Nephron progenitor cell (in vitro differentiated cells): ENCODE measurements around the gene GPR139.
A peak's percentile ranks its signal among the peaks of the same experiment; 100 is the strongest.

Experiments used
- DNase-seq: peaks from one replicate; pipeline ENCODE4 v3.0.0; 2021
- H3K27ac Mint-ChIP-seq: 2 replicates; pipeline ENCODE4 v1.8.0; 2021; ENCODE audit warnings: mild to moderate bottlenecking, moderate library complexity, mixed read lengths
- H3K27me3 Mint-ChIP-seq: 2 replicates; pipeline ENCODE4 v1.8.0; 2021; ENCODE audit warnings: mild to moderate bottlenecking, low read depth, mixed read lengths; ENCODE audit not compliant: poor library complexity
- H3K36me3 Mint-ChIP-seq: 2 replicates; pipeline ENCODE4 v1.8.0; 2021; ENCODE audit warnings: low read depth, mixed read lengths
- H3K4me1 Mint-ChIP-seq: 2 replicates; pipeline ENCODE4 v1.8.0; 2021; ENCODE audit warnings: mixed read lengths
- H3K4me3 Mint-ChIP-seq: 2 replicates; pipeline ENCODE4 v1.8.0; 2021; ENCODE audit warnings: mild to moderate bottlenecking, moderate library complexity, mixed read lengths
- H3K9me3 Mint-ChIP-seq: 2 replicates; pipeline ENCODE4 v1.8.0; 2021; ENCODE audit warnings: mild to moderate bottlenecking, moderate library complexity, mixed read lengths
- TF ChIP-seq, protein P1 (sequence below): fragments of 200-600 bp; sonication (generic); IDR thresholded peaks from 2 replicates; pipeline ENCODE4 v1.5.0; 2021; ENCODE audit warnings: antibody characterized with exemption

Gene GPR139

DNA sequence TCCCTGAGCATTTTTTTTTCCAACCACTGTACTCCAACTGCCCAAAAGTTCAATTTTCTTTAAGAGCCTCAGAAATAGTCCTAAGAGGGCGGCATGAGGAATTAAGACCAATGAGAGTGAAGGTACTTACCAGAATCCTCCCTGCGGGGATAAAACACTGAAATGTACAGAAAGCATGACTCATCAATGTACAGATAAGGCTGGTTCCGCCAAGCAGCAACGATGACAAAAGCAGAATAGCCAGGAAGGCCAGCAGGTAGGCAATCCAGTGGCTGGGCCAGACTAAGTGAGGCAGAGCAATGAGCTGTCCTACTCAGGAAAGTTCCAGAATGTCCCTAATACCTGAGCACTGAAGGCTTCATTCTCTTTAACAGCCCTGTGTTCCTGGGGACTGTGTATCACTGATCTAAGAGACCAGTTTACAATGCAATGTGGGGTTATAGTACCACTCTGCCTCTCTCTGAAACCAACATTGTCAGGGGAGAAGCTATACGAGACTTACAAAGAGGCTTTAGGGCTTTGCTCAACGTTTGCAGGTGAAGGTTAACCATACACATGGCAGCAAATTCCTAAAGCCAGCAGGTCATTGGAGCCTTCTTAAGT is 11.0 kb upstream of the GPR139 start:
- H3K36me3 Mint-ChIP-seq: no peaks in the 10 kb centered on the region
- H3K4me3 Mint-ChIP-seq: no peak overlapping the region
- no peak overlapping the region for H3K27ac Mint-ChIP-seq
- H3K4me1 Mint-ChIP-seq: no peaks in the 10 kb centered on the region
- TF ChIP-seq, protein P1, sequence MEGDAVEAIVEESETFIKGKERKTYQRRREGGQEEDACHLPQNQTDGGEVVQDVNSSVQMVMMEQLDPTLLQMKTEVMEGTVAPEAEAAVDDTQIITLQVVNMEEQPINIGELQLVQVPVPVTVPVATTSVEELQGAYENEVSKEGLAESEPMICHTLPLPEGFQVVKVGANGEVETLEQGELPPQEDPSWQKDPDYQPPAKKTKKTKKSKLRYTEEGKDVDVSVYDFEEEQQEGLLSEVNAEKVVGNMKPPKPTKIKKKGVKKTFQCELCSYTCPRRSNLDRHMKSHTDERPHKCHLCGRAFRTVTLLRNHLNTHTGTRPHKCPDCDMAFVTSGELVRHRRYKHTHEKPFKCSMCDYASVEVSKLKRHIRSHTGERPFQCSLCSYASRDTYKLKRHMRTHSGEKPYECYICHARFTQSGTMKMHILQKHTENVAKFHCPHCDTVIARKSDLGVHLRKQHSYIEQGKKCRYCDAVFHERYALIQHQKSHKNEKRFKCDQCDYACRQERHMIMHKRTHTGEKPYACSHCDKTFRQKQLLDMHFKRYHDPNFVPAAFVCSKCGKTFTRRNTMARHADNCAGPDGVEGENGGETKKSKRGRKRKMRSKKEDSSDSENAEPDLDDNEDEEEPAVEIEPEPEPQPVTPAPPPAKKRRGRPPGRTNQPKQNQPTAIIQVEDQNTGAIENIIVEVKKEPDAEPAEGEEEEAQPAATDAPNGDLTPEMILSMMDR: no peak
- no peak for DNase-seq
- H3K9me3 Mint-ChIP-seq: no peaks in the 10 kb centered on the region
- H3K27me3 Mint-ChIP-seq: peaks cover 13% of the 10 kb centered on the region

DNA sequence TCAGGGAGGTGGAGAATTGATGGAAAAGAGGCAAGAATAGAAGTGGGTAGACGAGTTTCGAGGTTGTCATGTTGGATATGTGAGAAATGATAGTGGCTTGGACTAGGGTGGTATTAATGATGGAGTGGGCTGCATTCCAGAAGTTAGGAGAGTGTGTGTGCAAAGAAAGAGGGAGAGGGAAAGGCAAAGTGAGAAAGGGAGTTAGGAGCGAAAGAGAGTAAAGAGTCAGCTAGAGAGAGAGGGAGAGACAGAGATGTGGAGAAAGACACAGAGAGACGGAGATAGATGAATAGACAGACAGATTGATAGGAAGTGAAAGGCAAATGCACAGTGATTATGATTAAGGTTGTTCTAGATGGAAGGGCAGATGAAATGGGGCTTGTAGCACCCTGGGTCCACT is 5.4 kb upstream of the GPR139 start:
- Mint-ChIP-seq H3K4me3 (no peak overlapping the region), H3K4me1 (no peaks in the 10 kb centered on the region), H3K36me3 (no peaks in the 10 kb centered on the region), H3K27me3 (peaks cover 38% of the 10 kb centered on the region), H3K27ac (no peak overlapping the region), H3K9me3 (no peaks in the 10 kb centered on the region)
- TF ChIP-seq, protein P1: no peak
- DNase-seq: no peak

GRCh38 chr16:20075243-20075642 is 1.6 kb upstream of the GPR139 start:
- H3K27ac Mint-ChIP-seq: no peak overlapping the region
- no peaks in the 10 kb centered on the region for H3K36me3 Mint-ChIP-seq
- H3K4me1 Mint-ChIP-seq: peaks cover 11% of the 10 kb centered on the region
- no peaks in the 10 kb centered on the region for H3K9me3 Mint-ChIP-seq
- no peak for DNase-seq
- H3K27me3 Mint-ChIP-seq: peaks cover 73% of the 10 kb centered on the region
- TF ChIP-seq, protein P1: no peak
- no peak overlapping the region for H3K4me3 Mint-ChIP-seq

DNA sequence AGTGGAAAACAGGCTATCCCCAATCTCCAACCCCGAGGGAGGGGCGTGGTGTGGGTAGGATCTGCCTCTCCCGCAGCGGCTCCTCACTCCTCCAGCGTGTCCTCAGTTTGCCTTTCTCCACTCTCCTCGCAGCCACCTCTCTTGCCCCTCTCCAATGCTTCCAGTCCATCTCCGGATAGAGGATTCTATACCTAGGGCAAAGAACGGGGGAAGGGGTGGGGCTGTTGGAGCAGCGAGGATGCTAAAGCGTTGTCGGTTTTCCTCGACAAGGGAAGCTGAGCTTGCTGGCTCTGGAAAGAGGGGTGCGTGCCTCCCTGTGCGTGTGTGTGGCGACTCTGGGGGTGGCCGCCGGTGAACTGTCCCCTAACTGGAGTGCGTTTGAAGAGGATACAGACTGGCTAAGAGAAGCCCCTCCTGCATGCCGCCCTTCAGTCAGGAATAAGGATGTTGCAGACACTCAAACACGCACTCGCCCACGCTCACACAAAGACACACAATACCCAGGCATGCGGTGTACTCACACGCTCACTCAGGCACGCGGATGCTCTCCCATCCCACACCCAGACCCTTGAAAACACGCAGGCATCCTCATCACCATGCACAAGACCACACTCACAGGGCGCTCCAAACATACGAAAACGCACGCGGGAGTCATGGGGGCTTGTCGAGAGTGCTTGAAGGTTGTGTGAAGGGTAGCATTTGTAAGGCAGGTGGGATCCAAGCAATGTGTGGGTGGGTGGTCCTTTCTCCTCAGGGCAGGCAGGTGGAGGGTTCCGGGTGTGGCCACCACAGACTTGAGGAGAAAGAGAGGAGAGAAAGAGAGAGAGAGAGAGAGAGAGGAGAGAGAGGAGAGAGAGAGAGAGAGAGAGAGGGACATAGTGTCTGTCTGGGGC is 655 bp upstream of the GPR139 start:
- peaks cover 76% of the 10 kb centered on the region for H3K27me3 Mint-ChIP-seq
- no peak for DNase-seq
- H3K9me3 Mint-ChIP-seq: peaks cover 3% of the 10 kb centered on the region
- H3K36me3 Mint-ChIP-seq: no peaks in the 10 kb centered on the region
- H3K4me1 Mint-ChIP-seq: peaks cover 11% of the 10 kb centered on the region
- H3K27ac Mint-ChIP-seq: no peak overlapping the region
- TF ChIP-seq, protein P1: no peak
- H3K4me3 Mint-ChIP-seq: peak overlapping the region; percentile 77

- TF ChIP-seq, protein P1: no peak
- Mint-ChIP-seq H3K4me1 (peaks cover 11% of the 10 kb centered on the region), H3K27ac (no peak overlapping the region), H3K9me3 (peaks cover 15% of the 10 kb centered on the region), H3K27me3 (peaks cover 70% of the 10 kb centered on the region), H3K36me3 (peaks cover 1% of the 10 kb centered on the region), H3K4me3 (peak overlapping the region; percentile 79)
- DNase-seq: no peak
These were observed 852 bp downstream of the GPR139 start for GRCh38 chr16:20072874-20073202.
